Measurements from ENCODE around the gene DMRTC1B.
"Not testable (repeated sequence)": the region's sequence is repeated elsewhere in the genome, so short reads cannot be mapped to it uniquely, and the experiment has no call there.

DMRTC1B gene

GRCh38 chrX:72776653-72777466, at the start of gene DMRTC1B:
Gene DMRTC1B (plus strand): TSS chrX:72776890. CDS start chrX:72845136, 68,246 bp downstream.
- DNase-seq (ENCODE audit: low read depth in 2 of 2) = not testable (repeated sequence)

GRCh38 chrX:72727846-72728245, 48.8 kb upstream of the DMRTC1B start:
- no peak for DNase-seq (ENCODE audit: low read depth in 2 of 2)

- DNase-seq (ENCODE audit: low read depth in 2 of 2) = not testable (repeated sequence)
Observed at GRCh38 chrX:72733636-72734035, 43.1 kb upstream of the DMRTC1B start.

- DNase-seq (ENCODE audit: low read depth in 2 of 2) = no peak
Observed at GRCh38 chrX:72735561-72735960, 41.1 kb upstream of the DMRTC1B start.

- not testable (repeated sequence) for DNase-seq (ENCODE audit: low read depth in 2 of 2)
Observed at GRCh38 chrX:72745546-72745945, 31.1 kb upstream of the DMRTC1B start.

- not testable (repeated sequence) for DNase-seq (ENCODE audit: low read depth in 2 of 2)
Observed at GRCh38 chrX:72748545-72748944, 28.1 kb upstream of the DMRTC1B start.

- not testable (repeated sequence) for DNase-seq (ENCODE audit: low read depth in 2 of 2)
Observed at GRCh38 chrX:72760454-72760853, 16.2 kb upstream of the DMRTC1B start.

GRCh38 chrX:72777467-72777790, 739 bp downstream of the DMRTC1B start:
- not testable (repeated sequence) for DNase-seq (ENCODE audit: low read depth in 2 of 2)

- not testable (repeated sequence) for DNase-seq (ENCODE audit: low read depth in 2 of 2)
Observed at GRCh38 chrX:72778146-72778545, 1.5 kb downstream of the DMRTC1B start.

GRCh38 chrX:72782560-72782959, 5.9 kb downstream of the DMRTC1B start, which contains the start of gene FAM236B:
Gene FAM236B (minus strand): TSS chrX:72782660. CDS start chrX:72782560, 100 bp downstream.
- not testable (repeated sequence) for DNase-seq (ENCODE audit: low read depth in 2 of 2)

- DNase-seq (ENCODE audit: low read depth in 2 of 2) = not testable (repeated sequence)
Observed at GRCh38 chrX:72783365-72783936, 6.8 kb downstream of the DMRTC1B start.

- DNase-seq (ENCODE audit: low read depth in 2 of 2) = not testable (repeated sequence)
Observed at GRCh38 chrX:72783964-72784363, 7.3 kb downstream of the DMRTC1B start.

GRCh38 chrX:72788142-72788541, 11.5 kb downstream of the DMRTC1B start:
- not testable (repeated sequence) for DNase-seq (ENCODE audit: low read depth in 2 of 2)

- not testable (repeated sequence) for DNase-seq (ENCODE audit: low read depth in 2 of 2)
Observed at GRCh38 chrX:72790390-72790789, 13.7 kb downstream of the DMRTC1B start.

GRCh38 chrX:72808110-72808509, 31.4 kb downstream of the DMRTC1B start, which contains the start of gene FAM236D:
Gene FAM236D (minus strand): TSS chrX:72808210. CDS start chrX:72808110, 100 bp downstream.
- not testable (repeated sequence) for DNase-seq (ENCODE audit: low read depth in 2 of 2)

- not testable (repeated sequence) for DNase-seq (ENCODE audit: low read depth in 2 of 2)
Observed at GRCh38 chrX:72830701-72831100, 54.0 kb downstream of the DMRTC1B start.

- DNase-seq (ENCODE audit: low read depth in 2 of 2) = not testable (repeated sequence)
Observed at GRCh38 chrX:72837532-72837931, 60.8 kb downstream of the DMRTC1B start.

- not testable (repeated sequence) for DNase-seq (ENCODE audit: low read depth in 2 of 2)
Observed at GRCh38 chrX:72882898-72883297, 106.2 kb downstream of the DMRTC1B start.

GRCh38 chrX:72889740-72890139, 113.0 kb downstream of the DMRTC1B start:
- not testable (repeated sequence) for DNase-seq (ENCODE audit: low read depth in 2 of 2)
